A549 treated with CpdA at 1 μM for 4 hours (cell line): ENCODE results near the gene PPM1M. TPM values are rescaled to one million over a fixed set of nuclear protein-coding genes. Genes with fewer than 3 reads are reported as not detected.

Experiments used
- total RNA-seq: library from RNA; stranded (reverse); fragments of 200-300 nt; extraction: Qiagen RNA extraction; gene quantifications from 5 replicates; pipeline ENCODE4 v1.2.3, GENCODE V29; 2022; ENCODE audit warnings: low read depth

Gene PPM1M, protein sequence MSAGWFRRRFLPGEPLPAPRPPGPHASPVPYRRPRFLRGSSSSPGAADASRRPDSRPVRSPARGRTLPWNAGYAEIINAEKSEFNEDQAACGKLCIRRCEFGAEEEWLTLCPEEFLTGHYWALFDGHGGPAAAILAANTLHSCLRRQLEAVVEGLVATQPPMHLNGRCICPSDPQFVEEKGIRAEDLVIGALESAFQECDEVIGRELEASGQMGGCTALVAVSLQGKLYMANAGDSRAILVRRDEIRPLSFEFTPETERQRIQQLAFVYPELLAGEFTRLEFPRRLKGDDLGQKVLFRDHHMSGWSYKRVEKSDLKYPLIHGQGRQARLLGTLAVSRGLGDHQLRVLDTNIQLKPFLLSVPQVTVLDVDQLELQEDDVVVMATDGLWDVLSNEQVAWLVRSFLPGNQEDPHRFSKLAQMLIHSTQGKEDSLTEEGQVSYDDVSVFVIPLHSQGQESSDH
- 4.2 to 5.8 TPM (median 5.2 TPM) in 5 replicates for total RNA-seq

DNA sequence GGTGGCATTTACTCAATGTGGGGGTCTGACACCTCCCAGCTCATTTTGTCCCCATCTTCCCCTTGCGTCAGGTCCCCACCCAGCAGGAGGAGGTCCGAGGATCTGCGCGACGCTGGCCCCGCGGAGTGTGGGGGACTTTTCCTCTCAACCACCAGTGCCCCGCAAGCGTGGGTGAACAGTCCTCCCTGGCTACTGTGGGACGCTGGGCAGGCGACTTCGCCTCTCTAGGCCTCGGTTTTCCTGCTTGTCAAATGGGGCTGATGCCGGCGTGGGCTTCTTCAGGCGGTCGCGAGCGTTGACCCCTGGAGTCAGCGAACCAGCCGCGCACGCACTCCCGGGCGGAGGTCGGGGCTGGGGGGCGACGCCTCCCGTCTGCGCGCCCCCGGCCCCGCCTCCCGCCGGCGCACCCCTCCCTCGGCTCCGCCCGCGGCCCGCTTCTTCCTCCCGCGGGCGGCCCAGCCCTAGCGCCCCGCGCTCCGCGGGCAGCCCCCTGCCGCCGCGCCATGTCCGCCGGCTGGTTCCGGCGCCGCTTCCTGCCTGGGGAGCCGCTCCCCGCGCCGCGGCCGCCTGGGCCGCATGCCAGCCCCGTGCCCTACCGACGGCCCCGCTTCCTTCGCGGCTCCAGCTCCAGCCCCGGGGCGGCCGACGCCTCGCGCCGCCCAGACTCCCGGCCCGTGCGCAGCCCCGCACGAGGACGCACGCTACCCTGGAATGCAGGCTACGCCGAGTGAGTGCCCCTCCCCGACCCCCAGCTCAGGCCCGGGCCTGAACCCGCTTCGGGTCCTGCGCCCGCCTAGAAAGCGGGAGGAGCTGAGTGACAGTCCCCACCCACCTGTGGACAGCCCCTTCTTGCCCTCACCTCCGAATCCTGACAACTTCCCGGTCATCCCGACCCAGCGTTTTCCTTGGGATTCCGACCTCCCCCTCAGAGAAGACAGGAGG lies at the start of gene PPM1M:
Gene PPM1M (plus strand): TSS at position 438 of the 942 bp plus-strand sequence. CDS start 66 bp downstream, at position 504.

DNA sequence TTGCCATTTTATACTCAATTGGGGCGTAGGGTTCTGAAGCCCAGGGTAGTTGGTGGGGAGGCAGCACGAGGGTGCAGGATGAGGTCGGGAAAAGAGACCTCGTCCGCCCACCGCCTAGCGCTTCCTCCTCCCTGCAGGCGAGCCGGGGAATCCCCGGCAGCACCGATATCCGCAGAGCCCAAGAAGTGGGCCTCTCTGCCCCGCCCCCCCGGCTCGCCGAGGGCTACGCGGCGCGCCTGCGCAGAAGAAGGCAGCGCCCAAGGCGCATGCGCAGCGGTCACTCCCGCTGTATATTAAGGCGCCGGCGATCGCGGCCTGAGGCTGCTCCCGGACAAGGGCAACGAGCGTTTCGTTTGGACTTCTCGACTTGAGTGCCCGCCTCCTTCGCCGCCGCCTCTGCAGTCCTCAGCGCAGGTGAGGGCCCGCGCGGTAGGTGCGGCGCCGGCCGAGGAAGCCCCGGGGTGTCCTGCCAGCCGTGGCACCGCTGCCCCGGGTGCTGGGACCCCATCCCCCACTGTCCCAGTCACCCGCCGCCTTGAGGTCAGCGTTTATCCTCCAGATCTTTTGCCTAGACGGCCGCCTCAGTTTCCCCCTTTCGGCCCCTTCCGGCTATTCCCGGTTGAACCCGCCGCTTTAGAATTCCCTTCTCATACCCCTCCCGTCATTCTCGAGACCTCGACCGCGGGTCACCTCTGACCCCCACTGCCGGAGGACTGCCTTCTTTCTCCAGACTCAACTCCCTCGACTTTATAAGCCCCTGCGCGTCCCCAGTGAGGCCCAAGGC lies 47.5 kb upstream of the PPM1M start, which contains the start of gene ALAS1:
Gene ALAS1 (plus strand): TSS at position 319 of the 784 bp plus-strand sequence. CDS start 1,082 bp downstream, outside the sequence.

DNA sequence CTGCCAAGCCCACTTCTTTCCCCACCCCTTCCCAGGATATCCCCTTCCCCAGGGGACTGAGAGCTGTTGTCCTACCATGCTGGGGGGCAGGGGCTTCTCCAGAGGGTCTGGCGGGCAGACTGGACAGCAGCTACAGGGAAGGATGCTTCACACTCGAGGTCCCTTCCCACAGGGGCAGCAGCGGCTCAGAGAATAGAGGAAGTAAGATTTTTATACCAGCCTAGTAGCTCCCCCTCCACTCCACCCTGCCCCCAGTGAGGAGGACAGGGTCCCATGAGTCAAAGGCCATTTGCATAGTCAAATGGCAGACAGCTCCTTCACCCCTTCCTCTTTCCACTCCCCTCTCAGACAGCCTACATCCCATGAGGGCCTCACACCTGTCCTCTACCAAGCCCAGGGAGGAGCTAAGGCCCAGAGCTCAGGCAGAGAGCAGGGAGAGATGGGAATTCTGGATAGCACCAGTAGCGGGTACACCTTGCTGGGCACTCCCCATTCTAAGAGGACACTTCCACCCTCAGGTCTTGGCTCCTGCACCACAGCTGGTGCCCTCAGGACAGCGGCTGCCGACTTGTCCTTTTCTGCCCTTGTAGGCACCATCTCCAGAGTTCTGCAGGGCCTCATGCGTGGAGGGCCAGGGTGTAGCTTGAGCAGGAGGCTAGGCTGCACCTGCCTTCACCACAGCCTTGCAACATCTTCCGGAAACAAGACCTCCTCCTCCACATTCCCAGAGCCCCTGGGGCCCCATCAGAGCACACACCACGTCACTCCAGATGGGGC lies 19.9 kb upstream of the PPM1M start, which contains the start of gene TLR9:
Gene TLR9 (minus strand): TSS at position 194 of the 777 bp plus-strand sequence. CDS start 116 bp downstream, at position 78.

DNA sequence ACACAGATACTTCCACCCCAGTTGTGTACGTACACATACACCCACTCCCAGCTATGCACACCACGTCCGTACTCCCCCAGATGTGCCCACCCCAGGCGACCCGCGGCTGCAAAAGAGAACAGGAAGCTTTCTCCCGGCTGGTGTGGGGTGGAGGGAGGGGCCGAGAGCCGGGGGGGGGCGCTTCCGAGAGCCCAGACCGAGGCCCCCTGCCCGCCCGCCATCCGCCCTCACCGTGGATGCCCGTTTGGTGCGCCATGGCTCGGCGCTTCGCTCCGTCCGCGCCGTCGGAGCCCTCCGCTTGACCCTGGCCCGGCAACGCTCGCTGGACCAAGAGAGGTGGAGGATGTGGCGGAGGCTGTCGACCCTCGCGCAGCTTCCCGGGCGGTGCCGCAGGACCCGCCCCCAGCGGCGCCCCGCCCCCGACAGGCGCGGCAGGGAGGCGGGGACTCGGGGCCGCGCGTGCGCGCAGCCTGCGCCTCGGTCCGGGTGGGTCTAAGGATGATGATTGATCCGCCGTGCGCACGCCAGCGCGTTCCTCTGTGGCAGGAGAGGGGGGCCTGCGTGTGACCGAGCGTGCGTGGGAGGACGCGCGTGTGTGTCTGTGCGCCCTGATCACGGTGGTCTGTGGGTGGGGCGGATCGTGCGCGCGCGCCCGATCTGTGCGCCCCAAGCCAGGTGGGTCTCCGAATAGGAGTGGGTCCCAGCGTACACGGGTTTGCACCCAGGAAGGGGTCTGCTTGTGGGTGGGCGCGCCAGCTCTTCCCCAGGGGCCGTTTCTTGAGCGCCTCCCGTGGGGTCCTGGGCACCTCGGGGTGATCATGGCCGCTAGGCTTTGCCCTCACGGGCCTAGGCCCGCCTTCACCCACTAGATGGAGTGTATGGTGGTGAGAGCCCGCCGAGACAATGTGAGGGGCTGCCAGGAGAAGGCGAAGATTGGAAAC lies 6.5 kb upstream of the PPM1M start, which contains the start of gene TWF2:
Gene TWF2 (minus strand): TSS at position 398 of the 941 bp plus-strand sequence. CDS start 142 bp downstream, at position 256.

DNA sequence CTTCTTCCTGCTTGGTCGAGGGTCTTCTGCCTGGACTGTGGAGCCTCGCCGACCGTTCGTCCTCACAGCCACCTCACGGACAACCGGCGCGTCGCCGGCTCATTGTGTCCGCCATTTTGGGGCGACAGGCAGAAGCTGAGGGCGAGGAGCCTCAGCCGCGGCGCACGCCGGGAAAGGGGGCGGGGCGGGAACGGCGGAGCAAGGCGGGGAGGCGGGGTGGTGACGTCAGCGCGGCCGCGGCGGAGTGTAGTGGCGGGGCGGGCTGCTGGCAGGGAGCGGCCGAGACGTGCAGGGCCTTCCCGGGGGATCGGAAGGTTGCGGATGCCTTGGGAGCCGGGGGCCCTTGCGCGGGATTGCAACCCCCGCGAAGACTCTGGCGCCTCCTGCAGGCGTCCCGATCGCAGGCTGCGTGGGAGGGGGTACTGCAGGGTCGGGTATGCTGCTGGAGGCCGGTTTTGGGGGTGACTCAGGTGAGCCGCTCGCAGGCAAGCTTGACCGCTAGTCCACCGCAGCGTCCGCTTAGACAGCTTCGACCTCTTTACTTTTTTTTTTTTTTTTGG lies 33.0 kb downstream of the PPM1M start, which contains the start of gene WDR82:
Gene WDR82 (minus strand): TSS at position 140 of the 560 bp plus-strand sequence. CDS start 288 bp downstream, outside the sequence.

Other genes with a start within 250 kb of the PPM1M start
- gene RPL29, start 249.9 kb upstream of the PPM1M start, total RNA-seq = 1,289 to 1,406 TPM (median 1,382 TPM) in 5 replicates
- gene DUSP7, start 189.2 kb upstream of the PPM1M start, total RNA-seq = 12.8 to 14.3 TPM (median 13.1 TPM) in 5 replicates
- gene POC1A, start 91.3 kb upstream of the PPM1M start, total RNA-seq = 15.9 to 20.8 TPM (median 19.1 TPM) in 5 replicates
- 46.7 to 57.0 TPM (median 52.8 TPM) in 5 replicates for gene ALAS1, start 47.6 kb upstream of the PPM1M start, total RNA-seq
- 0.08 TPM in 2 of 5 replicates, not detected in the others for gene TLR9, start 20.1 kb upstream of the PPM1M start, total RNA-seq
- 67.0 to 80.9 TPM (median 68.5 TPM) in 5 replicates for gene TWF2, start 6.6 kb upstream of the PPM1M start, total RNA-seq
- 49.8 to 53.8 TPM (median 52.2 TPM) in 5 replicates for gene WDR82, start 32.9 kb downstream of the PPM1M start, total RNA-seq
- gene GLYCTK, start 42.1 kb downstream of the PPM1M start, total RNA-seq = 3.2 to 4.9 TPM (median 4.7 TPM) in 5 replicates
- gene DNAH1, start 70.6 kb downstream of the PPM1M start, total RNA-seq = 0.52 to 1.1 TPM (median 1.1 TPM) in 5 replicates
- 32.7 to 41.2 TPM (median 39.4 TPM) in 5 replicates for gene BAP1, start 164.2 kb downstream of the PPM1M start, total RNA-seq
- gene PHF7, start 164.9 kb downstream of the PPM1M start, total RNA-seq = 2.5 to 3.2 TPM (median 2.7 TPM) in 5 replicates
- 0.05 to 0.15 TPM (median 0.10 TPM) in 5 replicates for gene SEMA3G, start 199.3 kb downstream of the PPM1M start, total RNA-seq
- 1.2 to 1.5 TPM (median 1.4 TPM) in 5 replicates for gene TNNC1, start 208.3 kb downstream of the PPM1M start, total RNA-seq
- gene NISCH, start 209.8 kb downstream of the PPM1M start, total RNA-seq = 12.3 to 15.0 TPM (median 13.4 TPM) in 5 replicates
- 0.05 TPM in 1 of 5 replicates, not detected in the others for gene STAB1, start 249.6 kb downstream of the PPM1M start, total RNA-seq